Midbrain (tissue), 1 donor: ENCODE data around the gene DLEU7.

ENCODE experiments used
- DNase-seq: peaks from one replicate; lab custom pipeline; 2025; lab: John Stamatoyannopoulos, UW

Gene DLEU7

GRCh38 chr13:50842251-50842989 lies 1.1 kb downstream of the DLEU7 start:
- no peak for DNase-seq

- no peak for DNase-seq
Observed at GRCh38 chr13:50841786-50842185, 1.7 kb downstream of the DLEU7 start.

GRCh38 chr13:50840284-50840683 lies 3.2 kb downstream of the DLEU7 start:
- DNase-seq = no peak

GRCh38 chr13:50839828-50840227 lies 3.7 kb downstream of the DLEU7 start:
- no peak for DNase-seq

- DNase-seq = no peak
Observed at GRCh38 chr13:50838701-50839100, 4.8 kb downstream of the DLEU7 start.

GRCh38 chr13:50838031-50838430 lies 5.5 kb downstream of the DLEU7 start:
- no peak for DNase-seq

- no peak for DNase-seq
Observed at GRCh38 chr13:50831512-50831911, 12.0 kb downstream of the DLEU7 start.

GRCh38 chr13:50829896-50830295 lies 13.6 kb downstream of the DLEU7 start:
- no peak for DNase-seq

GRCh38 chr13:50829226-50829625 lies 14.3 kb downstream of the DLEU7 start:
- DNase-seq = no peak

GRCh38 chr13:50826035-50826434 lies 17.5 kb downstream of the DLEU7 start:
- DNase-seq = no peak

GRCh38 chr13:50812242-50812641 lies 31.2 kb downstream of the DLEU7 start:
- DNase-seq = no peak

- DNase-seq = peak; percentile 4
Observed at GRCh38 chr13:50810998-50811397, 32.5 kb downstream of the DLEU7 start.

GRCh38 chr13:50810468-50810867 lies 33.0 kb downstream of the DLEU7 start:
- DNase-seq = no peak

- DNase-seq = no peak
Observed at GRCh38 chr13:50809133-50810090, 34.1 kb downstream of the DLEU7 start.

- DNase-seq = no peak
Observed at GRCh38 chr13:50805805-50806204, 37.7 kb downstream of the DLEU7 start.

GRCh38 chr13:50801087-50801931 lies 42.2 kb downstream of the DLEU7 start:
- peak; percentile 76 for DNase-seq

- DNase-seq = no peak
Observed at GRCh38 chr13:50800091-50800739, 43.3 kb downstream of the DLEU7 start.

GRCh38 chr13:50798923-50799322 lies 44.6 kb downstream of the DLEU7 start:
- no peak for DNase-seq

- DNase-seq = no peak
Observed at GRCh38 chr13:50797091-50797490, 46.4 kb downstream of the DLEU7 start.

GRCh38 chr13:50796463-50796862 lies 47.0 kb downstream of the DLEU7 start:
- no peak for DNase-seq

GRCh38 chr13:50794226-50794625 lies 49.3 kb downstream of the DLEU7 start:
- no peak for DNase-seq

- no peak for DNase-seq
Observed at GRCh38 chr13:50793026-50793425, 50.5 kb downstream of the DLEU7 start.
